ENCODE data around the gene UGT1A6. TPM values are rescaled to one million over a fixed set of nuclear protein-coding genes. Genes with fewer than 3 reads are reported as not detected.

Gene UGT1A6
- polyA plus RNA-seq, 1 donor: not detected

DNA sequence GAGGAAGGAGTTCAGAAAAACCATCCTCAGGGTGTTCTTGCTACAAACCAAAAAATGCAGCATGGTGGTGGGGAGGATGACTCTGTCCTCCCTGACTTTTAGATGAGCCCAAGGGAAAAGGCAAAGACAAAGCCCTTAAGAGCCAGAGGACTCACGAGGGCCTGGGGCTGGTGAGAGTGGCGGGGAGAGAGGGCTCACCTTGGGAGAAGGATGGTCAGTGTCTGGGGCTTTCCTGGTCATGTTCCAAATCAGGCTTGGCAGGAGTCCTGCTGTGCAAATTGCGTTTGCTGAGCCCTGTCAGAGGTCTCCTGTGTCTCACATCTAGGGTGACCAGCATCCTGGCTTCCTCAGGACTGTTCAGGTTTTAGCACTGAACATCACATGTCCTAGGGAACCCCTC lies 72.1 kb downstream of the UGT1A6 start:
- DNase-seq (ENCODE audit: low read depth): no peak

DNA sequence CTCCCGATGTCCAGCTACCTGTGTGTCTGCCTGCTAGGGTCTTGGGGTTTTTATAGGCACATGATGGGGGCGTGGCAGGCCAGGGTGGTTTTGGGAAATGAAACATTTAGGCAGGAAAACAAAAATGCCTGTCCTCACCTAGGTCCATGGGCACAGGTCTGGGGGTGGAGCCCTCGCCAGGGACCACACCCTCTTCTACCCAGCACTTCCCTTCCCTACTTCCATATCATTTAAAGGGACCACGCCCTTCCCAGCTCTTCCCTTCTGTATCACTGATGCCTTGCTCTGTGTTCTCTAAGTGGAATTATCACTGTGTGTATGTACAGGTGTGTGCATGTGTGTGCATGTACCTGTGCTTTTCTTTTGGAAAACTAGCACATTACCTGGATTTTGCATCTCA lies 73.7 kb downstream of the UGT1A6 start:
- no peak for DNase-seq (ENCODE audit: low read depth)

DNA sequence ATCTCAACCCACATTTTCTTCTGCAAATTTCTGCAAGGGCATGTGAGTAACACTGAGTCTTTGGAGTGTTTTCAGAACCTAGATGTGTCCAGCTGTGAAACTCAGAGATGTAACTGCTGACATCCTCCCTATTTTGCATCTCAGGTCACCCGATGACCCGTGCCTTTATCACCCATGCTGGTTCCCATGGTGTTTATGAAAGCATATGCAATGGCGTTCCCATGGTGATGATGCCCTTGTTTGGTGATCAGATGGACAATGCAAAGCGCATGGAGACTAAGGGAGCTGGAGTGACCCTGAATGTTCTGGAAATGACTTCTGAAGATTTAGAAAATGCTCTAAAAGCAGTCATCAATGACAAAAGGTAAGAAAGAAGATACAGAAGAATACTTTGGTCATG lies 75.4 kb downstream of the UGT1A6 start:
- DNase-seq (ENCODE audit: low read depth): no peak

DNA sequence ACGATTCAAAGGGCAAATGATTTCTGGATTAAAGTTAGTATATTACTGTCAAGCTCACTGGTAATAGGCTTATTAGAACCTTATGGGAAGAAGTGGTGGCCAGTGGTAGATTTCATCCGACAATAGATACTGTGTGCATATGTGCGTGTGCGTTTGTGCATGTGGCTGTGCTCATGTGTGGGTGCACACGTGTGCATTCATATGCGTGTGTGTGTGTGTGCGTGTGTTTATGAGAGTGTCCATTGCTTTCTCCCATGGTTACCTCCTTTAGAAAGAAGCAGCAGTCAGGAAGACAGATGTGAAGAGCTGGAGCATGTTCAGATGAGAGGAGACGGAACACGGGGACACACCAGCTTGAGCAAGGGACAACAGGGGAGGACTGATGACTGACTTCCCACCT lies 76.6 kb downstream of the UGT1A6 start:
- DNase-seq (ENCODE audit: low read depth): no peak

DNA sequence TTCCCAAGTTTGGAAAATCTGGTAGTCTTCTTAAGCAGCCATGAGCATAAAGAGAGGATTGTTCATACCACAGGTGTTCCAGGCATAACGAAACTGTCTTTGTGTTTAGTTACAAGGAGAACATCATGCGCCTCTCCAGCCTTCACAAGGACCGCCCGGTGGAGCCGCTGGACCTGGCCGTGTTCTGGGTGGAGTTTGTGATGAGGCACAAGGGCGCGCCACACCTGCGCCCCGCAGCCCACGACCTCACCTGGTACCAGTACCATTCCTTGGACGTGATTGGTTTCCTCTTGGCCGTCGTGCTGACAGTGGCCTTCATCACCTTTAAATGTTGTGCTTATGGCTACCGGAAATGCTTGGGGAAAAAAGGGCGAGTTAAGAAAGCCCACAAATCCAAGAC lies 79.5 kb downstream of the UGT1A6 start:
- DNase-seq (ENCODE audit: low read depth): no peak

DNA sequence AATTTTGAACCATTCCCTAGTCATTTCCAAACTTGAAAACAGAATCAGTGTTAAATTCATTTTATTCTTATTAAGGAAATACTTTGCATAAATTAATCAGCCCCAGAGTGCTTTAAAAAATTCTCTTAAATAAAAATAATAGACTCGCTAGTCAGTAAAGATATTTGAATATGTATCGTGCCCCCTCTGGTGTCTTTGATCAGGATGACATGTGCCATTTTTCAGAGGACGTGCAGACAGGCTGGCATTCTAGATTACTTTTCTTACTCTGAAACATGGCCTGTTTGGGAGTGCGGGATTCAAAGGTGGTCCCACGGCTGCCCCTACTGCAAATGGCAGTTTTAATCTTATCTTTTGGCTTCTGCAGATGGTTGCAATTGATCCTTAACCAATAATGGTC lies 79.9 kb downstream of the UGT1A6 start:
- DNase-seq (ENCODE audit: low read depth): no peak

DNA sequence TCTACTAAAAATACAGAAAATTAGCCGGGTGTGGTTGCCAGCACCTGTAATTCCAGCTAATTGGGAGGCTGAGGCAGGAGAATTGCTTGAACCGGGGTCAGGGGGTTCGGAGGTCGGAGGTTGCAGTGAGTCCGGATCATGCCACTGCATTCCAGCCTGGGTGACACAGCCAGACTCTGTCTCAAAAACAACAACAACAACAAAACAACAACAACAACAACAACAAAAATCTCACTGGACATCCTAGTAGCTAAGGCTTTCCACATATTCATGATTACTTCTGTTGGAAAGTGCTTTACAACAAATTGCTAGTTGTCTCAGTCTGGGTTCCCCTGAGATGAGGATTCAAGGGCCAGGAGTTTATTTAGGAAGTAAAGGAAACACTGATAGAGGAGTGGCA lies 81.2 kb downstream of the UGT1A6 start:
- DNase-seq (ENCODE audit: low read depth): no peak

DNA sequence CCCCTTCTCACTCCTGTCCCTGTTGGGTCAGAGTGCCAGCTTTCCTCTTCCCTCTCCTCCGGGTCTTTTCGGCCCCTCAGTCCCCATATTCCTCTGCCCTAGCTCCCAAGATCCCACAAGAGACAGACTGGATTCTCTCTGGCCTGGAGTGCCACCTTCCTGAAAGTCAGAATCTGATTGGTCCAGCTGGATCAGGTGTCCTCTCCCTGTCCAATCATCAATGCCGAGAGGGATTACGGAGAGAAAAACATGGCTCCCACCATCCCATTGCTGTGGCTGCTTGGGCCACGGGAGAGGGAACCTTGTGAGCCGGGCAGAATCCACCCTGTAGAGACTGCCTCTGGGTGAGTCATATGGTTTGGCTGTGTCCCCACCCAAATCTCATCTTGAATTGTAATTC lies 82.7 kb downstream of the UGT1A6 start:
- DNase-seq (ENCODE audit: low read depth): no peak

DNA sequence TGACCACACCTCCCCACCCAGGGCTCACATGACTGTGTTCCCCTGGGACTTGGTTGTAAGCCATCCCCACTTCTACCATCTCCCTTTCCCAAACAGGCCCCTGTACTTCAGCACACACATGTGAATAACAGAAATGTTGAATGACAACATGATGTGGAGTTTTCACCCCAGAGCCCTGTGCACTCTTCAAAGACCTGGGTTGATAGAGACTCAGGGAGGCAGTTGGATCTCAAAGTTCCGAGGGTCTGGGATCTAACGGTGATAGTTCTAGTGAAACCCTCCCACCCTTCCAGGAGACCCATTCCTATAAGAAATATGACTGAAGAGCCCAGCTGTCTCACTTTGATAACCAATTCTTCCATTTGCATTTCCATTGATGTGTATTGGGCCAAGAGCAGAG lies 85.3 kb downstream of the UGT1A6 start, which contains the start of gene MROH2A:
MROH2A (plus strand) TSS at position 301 of the 400 bp plus-strand sequence. CDS start 1,029 bp downstream, outside the sequence.
- no peak for DNase-seq (ENCODE audit: low read depth)

DNA sequence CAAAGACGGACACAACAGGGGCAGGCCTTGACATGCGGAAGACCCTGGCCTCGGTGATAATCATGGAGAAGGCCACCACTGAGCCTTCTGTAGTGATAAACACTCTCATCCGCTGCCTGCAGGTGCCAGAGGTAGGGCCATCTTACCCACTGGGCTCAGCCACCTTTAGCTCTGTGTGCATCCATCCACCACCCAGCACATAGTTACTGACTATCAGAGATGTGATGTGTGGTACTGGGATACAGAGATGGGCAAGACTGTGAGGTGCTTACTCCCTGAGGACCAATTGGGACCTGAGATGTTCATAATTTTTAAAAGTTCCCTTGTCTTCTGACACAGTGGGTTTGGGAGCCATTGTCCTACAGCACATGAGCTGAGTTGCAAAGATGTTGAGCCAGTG lies 87.0 kb downstream of the UGT1A6 start:
- DNase-seq (ENCODE audit: low read depth): no peak

DNA sequence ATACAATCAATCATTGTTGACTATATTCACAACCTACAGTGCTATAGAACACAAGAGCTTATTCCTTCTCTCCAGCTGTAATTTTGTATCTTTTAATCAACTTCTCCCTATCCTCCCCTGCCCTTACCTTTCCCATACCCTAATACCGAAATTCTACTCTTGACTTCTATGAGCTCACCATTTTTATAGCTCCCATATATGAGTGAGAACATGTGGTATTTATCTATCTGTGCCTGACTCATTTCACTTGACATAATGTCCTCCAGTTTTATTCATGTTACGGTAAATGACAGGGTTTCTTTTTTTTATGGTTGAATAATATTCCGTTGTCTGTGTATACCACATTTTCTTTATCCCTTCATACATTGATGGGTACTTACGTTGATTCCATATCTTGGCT lies 88.1 kb downstream of the UGT1A6 start:
- no peak for DNase-seq (ENCODE audit: low read depth)

DNA sequence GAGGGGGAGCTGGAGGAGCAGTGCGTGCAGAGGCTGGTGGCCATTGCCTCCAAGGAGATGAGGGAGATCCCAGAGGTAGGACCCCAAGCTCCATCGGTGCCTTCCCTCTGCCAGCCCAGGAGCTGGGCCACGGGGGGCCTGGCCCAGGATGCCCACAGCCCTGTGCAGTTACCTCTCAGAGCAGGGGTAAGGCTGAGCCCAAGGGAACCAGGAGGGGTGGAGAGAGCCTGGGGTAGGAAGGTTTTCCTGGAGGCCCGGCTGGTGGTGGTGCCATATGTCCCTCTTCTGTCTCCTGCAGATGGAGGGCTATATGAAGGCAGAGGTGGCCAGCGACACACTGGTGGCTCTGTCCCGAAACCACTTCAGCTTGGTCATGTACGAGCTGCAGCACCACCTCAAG lies 96.9 kb downstream of the UGT1A6 start:
- no peak for DNase-seq (ENCODE audit: low read depth)

DNA sequence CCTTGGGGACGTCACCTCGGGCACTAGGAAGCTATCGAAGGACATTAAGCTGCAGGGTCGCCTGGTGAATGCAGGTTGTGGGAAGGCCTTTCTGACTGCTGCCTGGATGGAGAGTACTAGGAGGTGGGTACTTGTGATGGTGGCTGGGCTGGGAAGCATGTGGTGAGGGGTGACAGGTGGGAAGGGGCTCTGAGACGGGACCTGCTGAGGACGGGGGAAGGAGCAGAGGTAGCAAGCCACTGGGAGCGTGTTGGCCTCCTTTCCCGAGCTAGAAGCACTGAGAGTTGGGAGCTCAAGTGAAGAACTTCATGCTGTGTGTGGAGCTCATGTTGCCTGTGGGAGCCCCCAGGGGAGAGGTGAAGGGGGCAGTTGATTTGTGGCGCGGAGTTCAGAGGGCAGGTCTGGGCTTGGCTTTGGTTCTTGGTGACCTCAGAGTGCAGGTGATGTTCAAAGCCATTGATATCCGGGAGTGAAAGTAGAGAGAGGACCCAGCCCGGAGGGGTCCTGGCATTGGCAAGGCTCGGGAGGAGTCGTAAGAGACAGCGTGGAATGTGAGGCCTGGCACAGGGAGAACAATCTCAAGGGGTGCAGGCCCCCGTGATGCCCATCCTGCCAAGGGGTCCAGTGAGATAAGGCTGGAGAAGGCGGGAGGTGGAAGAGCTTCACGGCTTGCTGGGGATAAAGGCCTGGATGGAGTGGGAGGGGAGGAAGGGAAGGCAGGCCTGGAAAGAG lies 98.6 kb downstream of the UGT1A6 start:
- no peak for DNase-seq (ENCODE audit: low read depth)

DNA sequence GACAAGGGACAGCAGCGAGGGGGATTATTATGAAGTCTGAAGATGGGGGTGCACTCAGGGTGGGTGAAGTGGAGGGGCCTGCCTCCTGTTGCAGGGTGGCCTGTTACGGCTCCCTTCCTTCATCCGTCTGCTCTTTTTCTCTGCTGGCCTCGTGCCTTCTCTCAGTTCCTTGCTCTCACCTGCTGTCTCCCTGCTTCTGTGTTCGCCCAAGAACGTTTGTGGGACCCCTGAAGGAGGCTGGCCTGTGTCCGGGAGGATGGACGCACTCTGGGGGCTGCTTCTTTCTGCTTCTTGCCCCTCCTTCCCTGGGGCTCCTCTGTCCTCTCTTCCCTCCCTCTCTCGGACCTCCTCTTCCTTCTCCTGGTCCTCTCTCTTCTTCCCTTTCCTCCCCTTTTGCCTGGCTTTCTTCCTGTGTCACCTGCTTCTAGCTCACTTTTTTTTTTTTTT lies 99.2 kb downstream of the UGT1A6 start:
- DNase-seq (ENCODE audit: low read depth): no peak

DNA sequence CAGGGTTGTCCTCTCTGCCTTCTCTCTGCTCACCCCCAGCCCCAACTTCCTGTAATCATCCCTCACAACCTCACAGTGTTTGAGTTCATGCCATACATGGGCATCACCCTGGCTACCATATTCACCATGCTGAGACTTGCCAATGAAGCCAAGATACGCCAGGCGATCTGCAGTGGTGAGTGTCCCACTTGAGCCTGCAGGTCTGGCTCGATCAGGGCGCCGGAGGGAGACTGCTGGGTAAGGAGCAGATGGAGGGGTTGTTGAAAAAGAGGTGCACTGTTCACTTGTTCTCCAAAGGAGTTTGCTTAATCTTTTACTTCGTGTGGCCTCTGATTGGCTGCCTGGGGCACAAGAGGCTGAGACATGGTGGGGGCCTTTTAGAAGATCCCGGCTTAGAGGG lies 100.0 kb downstream of the UGT1A6 start:
- no peak for DNase-seq (ENCODE audit: low read depth)

DNA sequence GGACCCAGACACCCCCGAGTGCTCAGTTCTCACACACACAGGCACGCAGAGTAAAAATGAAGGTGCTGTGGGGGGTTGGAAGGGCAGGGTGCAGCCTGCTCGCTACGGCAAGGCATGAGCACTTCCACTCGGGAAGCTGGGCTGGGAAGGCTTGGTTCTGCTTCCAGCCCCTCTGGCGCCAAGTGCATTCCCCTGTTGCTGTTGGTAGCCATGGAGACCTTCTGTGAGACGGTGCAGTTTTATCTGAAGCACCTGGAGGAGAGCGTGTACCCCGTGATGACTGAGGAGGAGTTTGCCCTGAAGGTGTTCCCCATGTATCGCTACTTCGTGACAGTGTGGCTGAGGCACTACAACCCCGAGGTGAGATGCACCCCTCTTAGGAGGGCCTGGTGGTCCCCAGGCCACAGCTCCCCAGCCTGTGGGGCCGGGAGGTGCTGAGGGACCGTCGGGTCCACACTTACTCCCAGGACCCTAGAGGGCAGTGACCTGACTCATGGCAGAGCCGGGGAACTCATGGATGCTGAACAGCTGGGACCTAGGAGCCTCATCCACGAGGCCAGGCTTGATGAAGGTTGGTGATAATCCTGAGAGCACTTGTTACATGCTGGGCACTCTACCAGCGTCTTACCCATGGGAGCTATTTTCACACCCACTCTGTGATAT lies 100.9 kb downstream of the UGT1A6 start:
- DNase-seq (ENCODE audit: low read depth): no peak

DNA sequence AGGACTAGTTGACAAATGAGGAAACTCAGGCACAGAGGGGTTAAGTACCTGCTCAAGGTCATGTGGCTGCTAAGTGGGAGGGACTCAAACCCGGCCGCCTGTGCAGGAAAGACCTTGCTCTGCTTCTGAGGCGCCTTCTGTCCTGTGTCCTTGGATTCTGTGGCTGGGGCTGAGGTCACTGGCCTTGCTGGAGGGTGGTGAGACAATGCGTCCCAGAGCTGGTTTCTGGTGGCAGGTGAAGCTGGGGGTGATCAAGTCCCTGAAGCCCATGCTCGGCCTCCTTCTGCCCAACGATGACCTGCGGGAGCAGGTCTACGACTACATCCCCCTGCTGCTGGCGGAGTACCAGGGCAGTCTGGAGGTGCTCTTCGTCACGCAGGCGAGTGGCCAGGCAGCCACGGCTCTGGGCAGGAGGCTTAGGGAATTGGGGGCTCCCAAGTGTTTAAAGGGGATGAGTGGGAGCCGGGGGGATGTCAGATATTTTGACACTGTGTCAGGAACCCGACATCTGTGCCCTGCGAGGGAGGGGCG lies 101.5 kb downstream of the UGT1A6 start:
- no peak for DNase-seq (ENCODE audit: low read depth)

DNA sequence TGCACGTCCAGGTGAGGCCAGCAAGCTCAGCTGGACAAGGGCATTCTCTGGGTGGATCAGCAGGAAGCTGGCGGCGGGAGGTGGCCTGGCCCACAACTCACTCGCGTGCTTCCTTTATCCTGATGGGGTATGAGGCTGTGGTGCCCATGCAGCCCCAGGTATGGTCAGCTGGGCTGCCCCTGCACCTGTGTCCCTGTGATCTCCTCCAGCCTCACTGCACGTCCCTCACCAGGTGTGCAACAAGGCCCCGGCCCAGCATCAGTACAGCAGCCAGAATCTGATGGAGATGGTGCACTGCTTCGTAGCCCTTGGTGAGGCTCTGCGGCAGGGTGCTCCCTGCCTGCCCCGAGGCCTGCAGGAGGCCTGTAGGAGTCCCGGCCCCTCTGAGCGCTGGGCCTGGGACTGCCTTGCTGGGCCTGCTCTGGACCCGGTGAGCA lies 103.1 kb downstream of the UGT1A6 start:
- no peak for DNase-seq (ENCODE audit: low read depth)

DNA sequence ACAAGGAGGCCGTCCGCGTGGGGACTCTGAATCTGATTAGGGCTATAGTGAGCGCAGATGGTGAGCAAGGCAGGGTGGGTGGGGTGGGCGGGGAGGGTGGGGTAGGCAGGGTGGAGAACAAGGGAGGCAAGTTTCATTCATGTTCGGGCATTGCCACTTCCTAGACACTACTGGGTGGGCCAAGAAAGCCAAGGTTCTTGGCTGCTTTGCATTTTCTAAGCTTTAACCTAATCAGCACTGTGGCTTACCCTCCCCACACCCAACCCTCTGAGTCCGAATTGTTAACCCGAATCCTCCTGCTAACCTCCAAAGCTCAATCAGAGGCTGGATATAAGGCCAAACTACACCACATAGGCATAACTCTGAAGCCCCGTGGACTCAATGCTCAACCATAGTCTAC lies 103.6 kb downstream of the UGT1A6 start:
- no peak for DNase-seq (ENCODE audit: low read depth)

DNA sequence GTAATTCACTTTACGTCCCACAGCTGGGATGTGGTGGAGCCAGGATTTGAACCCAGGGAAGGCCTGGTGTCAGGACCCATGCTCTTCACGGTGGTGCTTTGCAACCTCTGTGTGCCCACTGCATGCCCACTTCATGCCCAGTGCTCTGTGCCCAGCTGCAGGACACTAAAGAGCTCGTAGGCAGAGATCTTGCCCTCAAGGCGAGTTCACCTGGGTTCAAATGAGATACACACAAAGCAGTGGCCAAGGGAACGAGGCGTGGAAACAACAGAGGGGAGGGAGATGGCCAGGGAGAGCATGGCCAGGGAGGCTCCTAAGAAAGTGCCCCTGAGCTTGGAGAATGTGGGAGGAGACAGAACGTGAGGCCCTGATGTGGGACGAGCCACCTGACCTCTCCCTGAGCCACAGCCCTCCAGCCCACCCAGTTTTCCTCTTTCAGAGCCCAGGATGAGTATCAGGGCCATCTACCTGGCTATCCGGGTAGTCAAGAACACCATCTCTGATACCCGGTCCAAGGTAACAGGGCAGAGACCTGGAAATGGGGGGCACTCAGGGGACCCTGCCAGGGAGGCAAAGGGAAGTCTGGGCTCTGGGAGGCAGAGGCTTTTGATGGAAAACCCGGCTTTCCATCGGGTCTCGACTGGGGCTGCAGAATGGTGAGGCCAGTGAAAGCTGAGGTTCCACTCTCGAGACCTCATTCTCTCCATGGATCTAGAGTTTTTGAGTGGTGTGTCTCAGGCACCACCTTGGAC lies 105.8 kb downstream of the UGT1A6 start:
- DNase-seq (ENCODE audit: low read depth): no peak

DNA sequence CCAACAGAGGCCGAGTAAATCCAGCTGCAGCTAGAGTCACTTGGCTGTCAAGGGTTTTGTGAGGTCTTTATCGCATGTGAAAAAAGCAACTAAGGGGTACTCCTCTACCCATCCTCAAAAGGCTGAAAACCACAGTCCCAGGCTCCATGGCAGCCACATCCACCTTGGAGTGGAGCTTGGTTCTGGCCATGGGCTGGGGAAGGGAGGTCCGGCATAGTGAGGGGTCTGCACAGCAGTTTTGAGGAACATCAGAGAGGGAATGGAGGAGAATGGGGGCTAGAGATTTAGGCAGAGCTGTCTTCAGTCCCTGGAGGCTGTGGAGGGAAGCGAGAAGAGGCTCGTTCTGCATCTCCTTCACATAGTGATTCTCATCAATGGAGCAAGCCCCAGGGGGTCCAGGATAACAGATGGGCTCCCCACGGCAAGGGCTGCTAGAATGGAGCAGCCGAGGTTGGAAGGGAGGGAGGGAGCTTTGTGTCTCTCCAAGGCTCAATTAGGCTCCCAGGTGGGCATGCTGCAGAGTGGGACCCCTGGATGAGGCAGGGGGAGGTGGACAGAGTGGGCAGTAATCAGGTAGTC lies 106.5 kb downstream of the UGT1A6 start:
- DNase-seq (ENCODE audit: low read depth): no peak

DNA sequence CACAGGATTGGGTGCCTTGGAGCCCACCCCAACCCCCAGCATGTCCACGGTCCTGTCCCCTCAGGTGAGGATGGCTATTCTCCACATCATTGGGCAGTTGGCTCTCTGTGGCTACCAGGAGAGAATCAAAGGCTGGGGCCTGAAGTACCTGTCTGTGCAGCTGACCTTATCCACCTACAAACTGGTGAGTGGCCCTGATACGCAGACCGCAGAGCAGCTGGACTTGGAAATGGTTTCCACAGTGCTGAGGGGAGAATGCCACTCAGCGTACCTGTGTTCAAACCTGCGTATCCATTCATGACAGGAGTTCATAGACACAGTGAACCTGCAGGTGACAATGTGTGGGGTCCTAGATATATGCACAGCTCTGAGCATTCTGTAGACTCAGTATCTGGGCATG lies 107.0 kb downstream of the UGT1A6 start:
- DNase-seq (ENCODE audit: low read depth): no peak
